ENCODE results near the gene PTPRD. TPM values are rescaled to one million over a fixed set of nuclear protein-coding genes. Genes with fewer than 3 reads are reported as not detected.

Gene PTPRD
- total RNA-seq, 1 experiment from 2014 or later: 70.1 TPM

DNA sequence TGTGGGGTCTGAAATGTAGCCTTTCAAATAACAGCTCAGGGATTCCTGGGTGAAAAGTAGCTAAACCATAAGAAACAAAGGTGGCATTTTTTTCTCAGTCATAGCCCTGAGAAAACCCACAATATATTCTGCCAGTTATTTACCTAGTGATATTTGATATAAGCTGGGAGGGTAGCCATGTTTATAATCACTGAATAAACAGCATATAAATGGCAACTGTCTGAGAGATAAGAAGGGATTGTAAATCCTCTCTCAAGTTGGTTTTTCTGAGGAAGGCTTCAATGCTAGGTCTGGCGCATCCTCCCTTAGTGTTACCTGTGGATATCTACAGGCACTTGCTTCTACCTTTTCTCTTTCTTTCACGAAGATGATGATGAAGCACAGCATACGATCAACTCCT lies 1732.7 kb downstream of the PTPRD start:
- BruUV-seq (replicated peaks): no TSS peak
- no peaks in the 10 kb centered on the region for H3K4me1 ChIP-seq
- intact Hi-C loops (cut with micrococcal nuclease; ENCODE audit: unreplicated experiment): no loop called here
- no peak for TF ChIP-seq CTCF (IDR thresholded peaks at IDR 0.05; ENCODE audit: insufficient read depth in 1 of 2, low read depth in 1 of 2, low read length in 1 of 2, severe bottlenecking in 1 of 2, unreplicated experiment in 1 of 2)
- ChIA-PET CTCF (no interaction called here), POLR2A (no interaction called here)
- no peak for DNase-seq
- H3K27ac Mint-ChIP-seq (ENCODE audit: unreplicated experiment): no peak overlapping the region
- no peaks in the 10 kb centered on the region for H3K9me3 ChIP-seq
- no peak overlapping the region for H3K4me3 ChIP-seq (ENCODE audit: low read depth, low read length)
- H3K27me3 Mint-ChIP-seq (ENCODE audit: insufficient read depth, unreplicated experiment): no peaks in the 10 kb centered on the region
- no peaks in the 10 kb centered on the region for H3K36me3 Mint-ChIP-seq (ENCODE audit: insufficient read depth, unreplicated experiment)
- H3K4me3 Mint-ChIP-seq (ENCODE audit: unreplicated experiment): no peak overlapping the region
- no peaks in the 10 kb centered on the region for H3K4me1 Mint-ChIP-seq (ENCODE audit: low read depth, unreplicated experiment)
- H3K36me3 ChIP-seq (ENCODE audit: control insufficient read depth, insufficient read depth, low read length): no peaks in the 10 kb centered on the region
- H3K27me3 ChIP-seq (replicated peaks; ENCODE audit: control insufficient read depth, insufficient read depth, low read length): no peaks in the 10 kb centered on the region
- no peaks in the 10 kb centered on the region for H3K9me3 Mint-ChIP-seq (ENCODE audit: unreplicated experiment)

GRCh38 chr9:8879284-8879683 lies 1733.5 kb downstream of the PTPRD start:
- Mint-ChIP-seq H3K27me3 (ENCODE audit: insufficient read depth, unreplicated experiment) (no peaks in the 10 kb centered on the region), H3K27ac (ENCODE audit: unreplicated experiment) (no peak overlapping the region), H3K4me3 (ENCODE audit: unreplicated experiment) (no peak overlapping the region), H3K36me3 (ENCODE audit: insufficient read depth, unreplicated experiment) (no peaks in the 10 kb centered on the region), H3K4me1 (ENCODE audit: low read depth, unreplicated experiment) (no peaks in the 10 kb centered on the region), H3K9me3 (ENCODE audit: unreplicated experiment) (no peaks in the 10 kb centered on the region)
- CTCF ChIA-PET: no interaction called here
- Histone ChIP-seq H3K4me1 (no peaks in the 10 kb centered on the region), H3K36me3 (ENCODE audit: control insufficient read depth, insufficient read depth, low read length) (no peaks in the 10 kb centered on the region), H3K27me3 (replicated peaks; ENCODE audit: control insufficient read depth, insufficient read depth, low read length) (no peaks in the 10 kb centered on the region), H3K4me3 (ENCODE audit: low read depth, low read length) (no peak overlapping the region), H3K9me3 (no peaks in the 10 kb centered on the region)
- intact Hi-C loops (cut with micrococcal nuclease; ENCODE audit: unreplicated experiment): no loop called here
- POLR2A ChIA-PET: no interaction called here
- BruUV-seq (replicated peaks): no TSS peak
- no peak for DNase-seq
- TF ChIP-seq CTCF (IDR thresholded peaks at IDR 0.05; ENCODE audit: insufficient read depth in 1 of 2, low read depth in 1 of 2, low read length in 1 of 2, severe bottlenecking in 1 of 2, unreplicated experiment in 1 of 2): no peak

GRCh38 chr9:8877753-8878494 lies 1734.9 kb downstream of the PTPRD start:
- no peak overlapping the region for H3K4me3 ChIP-seq (ENCODE audit: low read depth, low read length)
- no peaks in the 10 kb centered on the region for H3K4me1 Mint-ChIP-seq (ENCODE audit: low read depth, unreplicated experiment)
- BruUV-seq (replicated peaks): no TSS peak
- H3K36me3 Mint-ChIP-seq (ENCODE audit: insufficient read depth, unreplicated experiment): no peaks in the 10 kb centered on the region
- intact Hi-C loops (cut with micrococcal nuclease; ENCODE audit: unreplicated experiment): no loop called here
- no peaks in the 10 kb centered on the region for H3K9me3 ChIP-seq
- DNase-seq: no peak
- no peaks in the 10 kb centered on the region for H3K36me3 ChIP-seq (ENCODE audit: control insufficient read depth, insufficient read depth, low read length)
- H3K9me3 Mint-ChIP-seq (ENCODE audit: unreplicated experiment): no peaks in the 10 kb centered on the region
- no peaks in the 10 kb centered on the region for H3K27me3 ChIP-seq (replicated peaks; ENCODE audit: control insufficient read depth, insufficient read depth, low read length)
- TF ChIP-seq CTCF (IDR thresholded peaks at IDR 0.05; ENCODE audit: insufficient read depth in 1 of 2, low read depth in 1 of 2, low read length in 1 of 2, severe bottlenecking in 1 of 2, unreplicated experiment in 1 of 2): no peak
- CTCF ChIA-PET: no interaction called here
- no peaks in the 10 kb centered on the region for H3K4me1 ChIP-seq
- no peaks in the 10 kb centered on the region for H3K27me3 Mint-ChIP-seq (ENCODE audit: insufficient read depth, unreplicated experiment)
- H3K27ac Mint-ChIP-seq (ENCODE audit: unreplicated experiment): no peak overlapping the region
- H3K4me3 Mint-ChIP-seq (ENCODE audit: unreplicated experiment): no peak overlapping the region
- POLR2A ChIA-PET: no interaction called here
